IPS DF 19.7 (cell line): ENCODE measurements around the gene ZBED3.
"Not testable (repeated sequence)": the region's sequence is repeated elsewhere in the genome, so short reads cannot be mapped to it uniquely, and the experiment has no call there.

Source experiments
- DNase-seq: peaks from one replicate; pipeline ENCODE4 v3.0.0-alpha.2; 2013; ENCODE audit warnings: low read depth, low spot score

Gene ZBED3, protein sequence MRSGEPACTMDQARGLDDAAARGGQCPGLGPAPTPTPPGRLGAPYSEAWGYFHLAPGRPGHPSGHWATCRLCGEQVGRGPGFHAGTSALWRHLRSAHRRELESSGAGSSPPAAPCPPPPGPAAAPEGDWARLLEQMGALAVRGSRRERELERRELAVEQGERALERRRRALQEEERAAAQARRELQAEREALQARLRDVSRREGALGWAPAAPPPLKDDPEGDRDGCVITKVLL

DNA sequence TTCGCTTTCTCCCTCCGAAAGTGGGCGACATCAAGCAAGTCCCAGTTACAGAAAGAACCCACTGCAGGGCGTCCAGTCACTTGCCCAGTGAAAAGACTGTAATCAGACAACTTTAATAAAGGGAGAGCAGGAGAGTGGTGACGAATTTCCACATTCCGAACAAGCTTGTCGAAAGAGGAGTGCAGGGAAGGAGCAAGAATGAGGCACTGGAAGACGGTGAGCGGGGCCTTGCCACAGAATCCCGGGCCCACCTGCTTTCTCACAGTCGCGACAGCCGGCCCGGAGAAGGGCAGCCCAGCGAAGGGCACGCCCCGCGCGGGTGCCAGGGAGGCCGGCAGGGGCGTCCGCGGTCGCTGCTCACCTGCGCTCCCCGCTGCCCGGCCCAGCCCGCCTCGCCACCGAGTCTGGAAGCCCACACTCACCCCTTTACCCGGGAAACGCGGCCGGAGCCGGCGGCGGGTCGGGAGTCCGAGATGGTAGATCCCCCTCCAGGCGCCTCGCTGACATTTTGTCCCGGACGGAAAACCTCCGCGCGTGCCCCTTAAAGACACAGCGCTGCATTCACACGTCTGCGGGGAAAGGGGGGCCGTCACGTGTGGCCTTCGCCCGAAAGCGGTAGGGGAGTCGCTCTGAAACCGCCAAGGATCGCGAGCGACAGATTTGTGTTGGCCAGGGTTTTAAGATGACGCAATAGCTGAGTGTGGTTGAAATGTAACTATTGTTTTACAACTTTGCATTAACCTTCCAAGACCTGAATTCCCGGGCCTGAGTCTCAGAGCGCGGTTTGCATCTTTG is at the start of gene ZBED3:
Gene ZBED3, minus strand, starts transcription at position 597 of the 795 bp plus-strand sequence. CDS start 9,407 bp downstream, outside the sequence.
- DNase-seq: no peak

- DNase-seq: no peak
Measured at GRCh38 chr5:77133061-77133758, 46.1 kb upstream of the ZBED3 start.

GRCh38 chr5:77131361-77131760 is 44.3 kb upstream of the ZBED3 start:
- DNase-seq: no peak

- DNase-seq: no peak
Measured at GRCh38 chr5:77129391-77129990, 42.4 kb upstream of the ZBED3 start.

DNA sequence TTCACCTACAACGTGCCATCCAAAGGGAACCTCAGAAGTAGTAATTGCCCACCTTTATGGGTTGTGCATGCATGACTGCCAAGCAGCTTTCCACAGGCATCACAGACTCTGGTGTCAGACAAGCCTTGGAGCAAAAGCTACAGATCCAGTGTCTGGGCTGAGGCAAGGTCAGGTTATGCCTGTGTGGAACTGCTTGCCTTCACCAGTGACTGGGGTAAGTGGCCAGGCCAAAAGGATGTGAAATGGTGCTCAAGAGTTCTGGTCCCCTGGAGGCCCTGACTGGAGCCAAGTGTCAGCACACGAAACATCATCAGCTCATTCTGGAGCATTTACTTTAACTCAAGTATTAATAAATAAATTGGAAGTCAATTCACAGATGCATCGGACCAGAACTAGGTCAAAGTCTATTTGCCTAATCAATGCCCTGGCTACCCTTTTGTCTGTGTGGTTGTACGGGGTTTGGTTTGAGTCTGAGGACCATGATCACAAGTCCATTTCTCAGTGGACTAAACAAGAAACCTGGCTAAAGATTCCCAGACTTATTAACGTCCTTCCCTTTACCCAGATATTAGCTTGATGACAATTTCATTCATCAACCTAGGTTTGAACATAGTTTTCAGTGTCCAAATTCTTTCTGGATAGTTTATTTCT is 41.5 kb upstream of the ZBED3 start:
- DNase-seq: no peak

DNA sequence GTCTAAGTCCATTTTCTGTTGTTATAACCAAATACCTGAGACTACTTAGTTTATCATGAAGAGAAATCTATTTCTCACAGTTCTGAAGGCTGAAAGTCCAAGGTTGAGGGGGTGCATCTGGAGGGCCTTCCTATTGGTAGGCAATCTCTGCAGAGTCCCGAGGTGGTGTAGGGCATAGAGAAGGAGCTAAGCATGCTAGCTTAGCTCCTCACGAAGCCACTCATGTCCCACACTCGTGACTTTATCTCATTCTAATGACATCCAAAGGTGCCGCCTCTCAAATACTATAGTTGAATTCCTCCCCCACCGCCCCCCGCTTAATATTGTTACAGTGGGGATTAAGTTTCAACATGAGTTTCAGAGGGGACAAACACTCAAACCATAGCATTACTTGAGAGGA is 36.0 kb upstream of the ZBED3 start:
- no peak for DNase-seq

- no peak for DNase-seq
Measured at GRCh38 chr5:77120706-77121105, 33.6 kb upstream of the ZBED3 start.

GRCh38 chr5:77120086-77120485 is 33.0 kb upstream of the ZBED3 start:
- no peak for DNase-seq

DNA sequence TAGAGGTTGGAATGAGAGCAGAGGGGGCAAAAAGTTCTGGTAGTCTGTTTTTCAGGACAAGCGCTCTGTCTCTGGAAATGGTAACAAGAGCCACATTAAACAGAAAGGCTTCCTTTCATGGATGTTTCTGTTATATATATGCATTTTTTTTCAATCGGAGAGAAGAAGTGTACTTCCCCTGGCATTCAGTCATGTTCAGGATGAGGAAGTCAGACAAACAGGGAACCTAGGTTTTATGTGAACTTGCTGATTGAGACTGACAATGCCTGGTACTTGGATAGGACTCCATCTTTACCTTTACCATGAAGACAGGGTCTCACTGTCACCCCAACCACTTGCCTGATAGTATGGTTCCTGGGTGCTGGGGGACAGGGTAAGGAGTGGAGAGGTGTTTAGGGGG is 30.1 kb upstream of the ZBED3 start:
- DNase-seq: no peak

- DNase-seq: not testable (repeated sequence)
Measured at GRCh38 chr5:77107035-77107434, 19.9 kb upstream of the ZBED3 start.

GRCh38 chr5:77104813-77105212 is 17.7 kb upstream of the ZBED3 start:
- no peak for DNase-seq

DNA sequence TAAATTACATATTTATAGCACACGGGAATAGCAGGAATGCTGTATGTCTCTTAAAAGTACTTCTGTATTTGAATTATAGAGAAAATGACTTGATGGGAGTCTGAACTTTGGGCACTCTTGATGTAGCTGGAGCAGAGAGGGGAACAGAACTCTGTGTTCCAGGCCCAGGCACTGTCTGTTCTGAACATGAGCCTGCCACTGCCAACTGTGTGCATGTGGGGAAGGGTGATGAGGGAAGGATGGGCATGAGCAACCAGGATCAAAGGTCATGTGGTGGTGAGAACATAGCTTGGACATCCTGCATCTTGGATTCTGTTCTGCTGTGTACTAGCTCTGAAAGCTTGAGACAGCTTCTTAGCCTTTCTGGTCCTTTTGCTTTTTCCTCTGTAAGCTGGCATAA is 16.4 kb upstream of the ZBED3 start:
- no peak for DNase-seq

DNA sequence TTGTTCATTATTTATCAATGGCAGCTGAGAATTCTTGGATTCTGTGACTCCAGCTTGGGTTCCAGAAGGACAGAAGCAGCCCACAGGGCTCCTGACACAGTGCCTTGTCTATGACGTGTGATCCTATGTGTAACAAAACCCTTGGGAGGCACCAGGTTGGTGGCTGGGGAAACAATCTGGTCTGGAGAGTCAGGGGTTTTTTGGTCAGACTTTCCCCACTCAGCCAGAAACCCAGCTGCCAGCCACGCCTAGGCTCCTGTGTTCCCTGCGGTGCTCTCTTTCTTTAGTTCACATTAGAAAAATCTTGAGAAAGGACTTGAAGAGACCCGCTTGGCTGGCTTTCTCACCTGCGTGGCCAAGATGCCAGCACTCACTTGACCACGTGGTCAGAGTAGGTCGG is 15.5 kb upstream of the ZBED3 start:
- no peak for DNase-seq

- DNase-seq: no peak
Measured at GRCh38 chr5:77101298-77101697, 14.2 kb upstream of the ZBED3 start.

- DNase-seq: no peak
Measured at GRCh38 chr5:77095189-77095588, 8.1 kb upstream of the ZBED3 start.

GRCh38 chr5:77087484-77088261 is 588 bp upstream of the ZBED3 start:
- no peak for DNase-seq

GRCh38 chr5:77086368-77086688 is 757 bp downstream of the ZBED3 start:
- no peak for DNase-seq

DNA sequence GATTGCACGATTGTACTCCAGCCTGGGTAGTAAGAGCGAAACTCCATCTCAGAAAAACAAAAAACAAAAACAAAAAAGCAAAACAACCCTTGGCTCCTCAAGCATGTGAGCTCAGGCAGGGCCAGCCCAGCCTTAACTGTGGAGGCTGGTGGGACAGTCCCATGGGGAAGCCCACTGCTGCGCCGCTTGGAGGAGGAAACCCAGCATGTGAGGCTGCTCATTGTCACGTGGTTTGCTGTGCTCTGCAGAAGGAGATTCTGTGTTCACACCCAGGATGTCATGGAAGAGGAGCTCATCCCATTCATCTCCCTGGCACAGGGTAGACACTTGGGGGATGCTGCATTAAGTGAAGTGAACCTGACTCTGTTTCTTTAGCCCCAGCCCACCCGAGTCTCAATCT is 4.0 kb downstream of the ZBED3 start:
- DNase-seq: no peak

GRCh38 chr5:77082280-77082679 is 4.8 kb downstream of the ZBED3 start:
- DNase-seq: no peak

GRCh38 chr5:77080905-77081304 is 6.2 kb downstream of the ZBED3 start:
- no peak for DNase-seq

- DNase-seq: not testable (repeated sequence)
Measured at GRCh38 chr5:77080479-77080878, 6.6 kb downstream of the ZBED3 start.
